ENCODE measurements around the gene ARAF. TPM values are rescaled to one million over a fixed set of nuclear protein-coding genes. Genes with fewer than 3 reads are reported as not detected.
A peak's percentile ranks its signal among the peaks of the same experiment; 100 is the strongest.

The ARAF gene
- polyA plus RNA-seq, 4 donors = 43.0 to 92.1 (median 68.6) TPM

- Histone ChIP-seq H3K4me3 (ENCODE audit: low read depth in 1 of 3, low read length in 3 of 3) (peak overlapping the region; percentile 21 to 52 (median 38)), H3K27me3 (ENCODE audit: control insufficient read depth in 3 of 3, insufficient read depth in 3 of 3, low read length in 3 of 3) (no peaks in the 10 kb centered on the region), H3K27ac (ENCODE audit: low read depth in 1 of 3, low read length in 2 of 3) (no peak overlapping the region), H3K36me3 (ENCODE audit: control insufficient read depth in 3 of 3, insufficient read depth in 2 of 3, low read depth in 1 of 3, low read length in 3 of 3) (no peaks in the 10 kb centered on the region), H3K9me3 (ENCODE audit: control insufficient read depth in 2 of 2, insufficient read depth in 1 of 2, low read depth in 1 of 2, low read length in 1 of 2) (no peaks in the 10 kb centered on the region), H3K4me1 (ENCODE audit: control insufficient read depth in 3 of 3, insufficient read depth in 2 of 3, low read depth in 1 of 3, low read length in 2 of 3) (no peaks in the 10 kb centered on the region)
- no peak for FAIRE-seq
- no peak for DNase-seq
- 2 to 41% (median 12%) methylated on average over 13 to 34 of the region's 34 CpGs for WGBS, 3 donors
Observed at GRCh38 chrX:47523713-47524166, 37.3 kb upstream of the ARAF start.

GRCh38 chrX:47529548-47529947 lies 31.5 kb upstream of the ARAF start:
- Histone ChIP-seq H3K36me3 (ENCODE audit: control insufficient read depth in 3 of 3, insufficient read depth in 2 of 3, low read depth in 1 of 3, low read length in 3 of 3) (no peaks in the 10 kb centered on the region), H3K4me1 (ENCODE audit: control insufficient read depth in 3 of 3, insufficient read depth in 2 of 3, low read depth in 1 of 3, low read length in 2 of 3) (no peaks in the 10 kb centered on the region), H3K4me3 (ENCODE audit: low read depth in 1 of 3, low read length in 3 of 3) (no peak overlapping the region), H3K9me3 (ENCODE audit: control insufficient read depth in 2 of 2, insufficient read depth in 1 of 2, low read depth in 1 of 2, low read length in 1 of 2) (no peaks in the 10 kb centered on the region), H3K27me3 (ENCODE audit: control insufficient read depth in 3 of 3, insufficient read depth in 3 of 3, low read length in 3 of 3) (no peaks in the 10 kb centered on the region), H3K27ac (ENCODE audit: low read depth in 1 of 3, low read length in 2 of 3) (no peak overlapping the region)
- 43 to 74% (median 60%) methylated on average over 8 of the region's 8 CpGs for WGBS, 3 donors
- FAIRE-seq (no peak), DNase-seq (peak; percentile 22 to 29)

DNA sequence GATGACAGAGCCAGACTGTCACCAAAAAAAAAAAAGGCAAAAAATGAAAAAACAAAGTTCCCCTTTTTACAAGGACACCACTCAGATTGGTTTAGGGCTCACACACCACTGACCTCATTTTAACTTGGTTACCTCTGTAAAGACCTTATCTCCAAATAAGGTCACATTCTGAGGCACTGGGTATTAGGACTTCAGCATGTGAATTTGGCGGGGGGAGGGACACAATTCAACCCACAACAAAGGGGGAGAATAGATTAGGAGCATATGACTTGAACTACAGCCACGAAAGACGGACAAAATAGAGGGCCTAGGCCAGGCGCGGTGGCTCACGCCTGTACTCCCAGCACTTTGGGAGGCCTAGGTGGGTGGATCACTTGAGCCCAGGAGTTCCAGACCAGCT lies 31.0 kb upstream of the ARAF start:
- Histone ChIP-seq H3K4me3 (ENCODE audit: low read depth in 1 of 3, low read length in 3 of 3) (no peak overlapping the region), H3K36me3 (ENCODE audit: control insufficient read depth in 3 of 3, insufficient read depth in 2 of 3, low read depth in 1 of 3, low read length in 3 of 3) (no peaks in the 10 kb centered on the region), H3K9me3 (ENCODE audit: control insufficient read depth in 2 of 2, insufficient read depth in 1 of 2, low read depth in 1 of 2, low read length in 1 of 2) (no peaks in the 10 kb centered on the region), H3K27me3 (ENCODE audit: control insufficient read depth in 3 of 3, insufficient read depth in 3 of 3, low read length in 3 of 3) (no peaks in the 10 kb centered on the region), H3K4me1 (ENCODE audit: control insufficient read depth in 3 of 3, insufficient read depth in 2 of 3, low read depth in 1 of 3, low read length in 2 of 3) (no peaks in the 10 kb centered on the region), H3K27ac (ENCODE audit: low read depth in 1 of 3, low read length in 2 of 3) (no peak overlapping the region)
- DNase-seq = no peak
- WGBS, 3 donors = 88 to 96% (median 91%) methylated on average over 6 of the region's 6 CpGs
- FAIRE-seq = no peak

DNA sequence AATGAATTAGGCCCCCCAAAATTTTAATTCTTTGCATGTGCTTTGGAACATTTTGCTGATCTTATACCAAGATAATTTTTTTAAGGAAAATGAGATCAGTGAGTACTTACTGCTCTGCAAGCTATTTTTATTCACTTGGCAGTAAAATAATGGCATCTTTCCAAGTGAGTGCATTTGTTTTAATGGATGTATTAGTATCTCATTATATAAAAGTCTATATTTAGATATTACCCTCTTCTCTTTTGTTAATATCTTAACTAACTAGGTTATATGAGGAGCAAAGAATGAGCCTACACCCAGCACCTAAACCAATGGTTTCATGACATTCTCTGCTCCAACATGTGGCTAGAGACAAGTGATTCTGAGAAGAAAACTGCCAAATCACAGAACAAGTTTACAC lies 21.1 kb upstream of the ARAF start:
- Histone ChIP-seq H3K27me3 (ENCODE audit: control insufficient read depth in 3 of 3, insufficient read depth in 3 of 3, low read length in 3 of 3) (no peaks in the 10 kb centered on the region), H3K4me3 (ENCODE audit: low read depth in 1 of 3, low read length in 3 of 3) (no peak overlapping the region), H3K27ac (ENCODE audit: low read depth in 1 of 3, low read length in 2 of 3) (no peak overlapping the region), H3K4me1 (ENCODE audit: control insufficient read depth in 3 of 3, insufficient read depth in 2 of 3, low read depth in 1 of 3, low read length in 2 of 3) (no peaks in the 10 kb centered on the region), H3K9me3 (ENCODE audit: control insufficient read depth in 2 of 2, insufficient read depth in 1 of 2, low read depth in 1 of 2, low read length in 1 of 2) (no peaks in the 10 kb centered on the region), H3K36me3 (ENCODE audit: control insufficient read depth in 3 of 3, insufficient read depth in 2 of 3, low read depth in 1 of 3, low read length in 3 of 3) (no peaks in the 10 kb centered on the region)
- DNase-seq = no peak
- FAIRE-seq = no peak

GRCh38 chrX:47540754-47541538 lies 20.1 kb upstream of the ARAF start:
- Histone ChIP-seq H3K4me3 (ENCODE audit: low read depth in 1 of 3, low read length in 3 of 3) (no peak overlapping the region), H3K36me3 (ENCODE audit: control insufficient read depth in 3 of 3, insufficient read depth in 2 of 3, low read depth in 1 of 3, low read length in 3 of 3) (no peaks in the 10 kb centered on the region), H3K27me3 (ENCODE audit: control insufficient read depth in 3 of 3, insufficient read depth in 3 of 3, low read length in 3 of 3) (no peaks in the 10 kb centered on the region), H3K4me1 (ENCODE audit: control insufficient read depth in 3 of 3, insufficient read depth in 2 of 3, low read depth in 1 of 3, low read length in 2 of 3) (no peaks in the 10 kb centered on the region), H3K27ac (ENCODE audit: low read depth in 1 of 3, low read length in 2 of 3) (peak overlapping the region in 2 of 3 donors; percentile 48 to 65), H3K9me3 (ENCODE audit: control insufficient read depth in 2 of 2, insufficient read depth in 1 of 2, low read depth in 1 of 2, low read length in 1 of 2) (no peaks in the 10 kb centered on the region)
- DNase-seq (peak; percentile 82 to 87), FAIRE-seq (no peak)
- 28 to 43% (median 34%) methylated on average over 15 of the region's 15 CpGs for WGBS, 3 donors

DNA sequence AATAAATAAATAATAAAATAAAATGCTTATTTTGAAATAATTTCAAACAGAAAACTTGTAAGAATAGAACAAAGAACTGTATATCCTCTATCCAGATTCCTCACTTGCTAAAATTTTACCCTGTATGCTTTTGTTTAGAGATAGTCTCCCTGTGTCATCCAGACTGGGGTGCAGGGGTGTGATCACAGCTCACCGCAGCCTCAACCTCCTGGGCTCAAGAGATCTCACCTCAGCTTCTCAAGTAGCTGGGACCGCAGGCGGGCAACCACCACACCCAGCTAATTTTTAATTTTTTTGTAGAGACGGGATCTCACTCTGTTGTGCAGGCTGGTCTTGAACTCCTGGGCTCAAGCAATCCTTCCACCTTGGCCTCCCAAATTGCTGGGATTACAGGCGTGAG lies 17.5 kb upstream of the ARAF start:
- no peak for DNase-seq
- no peak for FAIRE-seq
- H3K27ac ChIP-seq (ENCODE audit: low read depth in 1 of 3, low read length in 2 of 3) = no peak overlapping the region
- no peaks in the 10 kb centered on the region for H3K27me3 ChIP-seq (ENCODE audit: control insufficient read depth in 3 of 3, insufficient read depth in 3 of 3, low read length in 3 of 3)
- no peak overlapping the region for H3K4me3 ChIP-seq (ENCODE audit: low read depth in 1 of 3, low read length in 3 of 3)
- no peaks in the 10 kb centered on the region for H3K4me1 ChIP-seq (ENCODE audit: control insufficient read depth in 3 of 3, insufficient read depth in 2 of 3, low read depth in 1 of 3, low read length in 2 of 3)
- 89 to 94% (median 93%) methylated on average over 5 of the region's 5 CpGs for WGBS, 3 donors
- no peaks in the 10 kb centered on the region for H3K36me3 ChIP-seq (ENCODE audit: control insufficient read depth in 3 of 3, insufficient read depth in 2 of 3, low read depth in 1 of 3, low read length in 3 of 3)
- no peaks in the 10 kb centered on the region for H3K9me3 ChIP-seq (ENCODE audit: control insufficient read depth in 2 of 2, insufficient read depth in 1 of 2, low read depth in 1 of 2, low read length in 1 of 2)

DNA sequence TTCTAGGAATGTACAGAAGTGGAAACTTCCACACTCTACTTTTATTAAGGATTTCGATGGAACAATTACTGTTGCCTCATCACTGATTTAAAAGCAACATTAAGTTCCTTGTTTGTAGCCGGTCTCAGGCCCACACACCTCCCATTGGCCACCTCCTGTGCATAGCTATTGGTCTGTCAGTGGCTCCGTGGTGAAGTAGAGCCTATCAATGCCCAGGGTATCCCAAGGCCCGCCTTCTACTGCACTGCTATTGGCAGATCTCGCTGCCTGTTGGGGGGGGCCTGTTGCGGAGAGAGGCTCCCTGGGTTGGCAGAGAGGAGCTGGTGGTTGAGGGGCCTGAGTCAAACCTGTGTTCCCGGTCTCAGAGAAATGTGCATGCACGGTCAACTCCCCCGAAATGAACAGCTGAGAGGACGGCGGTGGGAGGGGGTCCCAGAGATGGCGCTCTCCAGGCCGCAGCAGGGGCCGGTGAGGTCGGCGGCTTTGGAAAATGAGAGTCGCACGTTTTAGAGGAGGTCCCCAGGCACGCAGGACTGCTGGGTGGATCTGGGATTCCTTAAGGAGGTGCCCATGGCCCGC lies 4.9 kb upstream of the ARAF start:
- no peaks in the 10 kb centered on the region for H3K9me3 ChIP-seq (ENCODE audit: control insufficient read depth in 2 of 2, insufficient read depth in 1 of 2, low read depth in 1 of 2, low read length in 1 of 2)
- H3K4me3 ChIP-seq (ENCODE audit: low read depth in 1 of 3, low read length in 3 of 3) = peak overlapping the region; percentile 14 to 57 (median 52)
- no peaks in the 10 kb centered on the region for H3K36me3 ChIP-seq (ENCODE audit: control insufficient read depth in 3 of 3, insufficient read depth in 2 of 3, low read depth in 1 of 3, low read length in 3 of 3)
- peak; percentile 96 for FAIRE-seq
- 0 to 29% (median 7%) methylated on average over 20 of the region's 20 CpGs for WGBS, 3 donors
- peak overlapping the region; percentile 27 to 90 (median 84) for H3K27ac ChIP-seq (ENCODE audit: low read depth in 1 of 3, low read length in 2 of 3)
- peaks cover 0 to 3% (median 0%) of the 10 kb centered on the region in 3 donors for H3K4me1 ChIP-seq (ENCODE audit: control insufficient read depth in 3 of 3, insufficient read depth in 2 of 3, low read depth in 1 of 3, low read length in 2 of 3)
- DNase-seq = peak; percentile 86 to 93
- H3K27me3 ChIP-seq (ENCODE audit: control insufficient read depth in 3 of 3, insufficient read depth in 3 of 3, low read length in 3 of 3) = no peaks in the 10 kb centered on the region

DNA sequence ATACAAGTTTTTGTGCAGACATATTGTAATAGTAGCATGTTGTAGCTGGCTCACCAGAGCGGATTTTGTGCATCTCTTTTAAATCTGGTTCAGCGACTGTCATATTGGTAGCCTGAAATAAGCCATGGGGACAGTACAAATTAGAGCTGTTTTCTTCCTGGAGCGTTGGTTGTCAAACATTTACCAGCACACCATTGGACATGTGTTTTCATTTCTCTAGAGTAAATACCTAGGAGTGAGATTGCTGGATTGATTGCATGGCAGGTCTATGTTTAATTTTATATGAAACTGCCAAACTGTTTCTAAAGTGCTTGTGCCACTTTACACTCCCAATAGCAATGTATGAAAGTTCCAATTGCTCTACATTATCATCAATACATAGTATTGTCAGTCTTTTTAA lies 2.6 kb upstream of the ARAF start:
- Histone ChIP-seq H3K9me3 (ENCODE audit: control insufficient read depth in 2 of 2, insufficient read depth in 1 of 2, low read depth in 1 of 2, low read length in 1 of 2) (no peaks in the 10 kb centered on the region), H3K4me1 (ENCODE audit: control insufficient read depth in 3 of 3, insufficient read depth in 2 of 3, low read depth in 1 of 3, low read length in 2 of 3) (peaks cover 0 to 3% (median 0%) of the 10 kb centered on the region in 3 donors), H3K27ac (ENCODE audit: low read depth in 1 of 3, low read length in 2 of 3) (no peak overlapping the region), H3K27me3 (ENCODE audit: control insufficient read depth in 3 of 3, insufficient read depth in 3 of 3, low read length in 3 of 3) (no peaks in the 10 kb centered on the region), H3K4me3 (ENCODE audit: low read depth in 1 of 3, low read length in 3 of 3) (no peak overlapping the region), H3K36me3 (ENCODE audit: control insufficient read depth in 3 of 3, insufficient read depth in 2 of 3, low read depth in 1 of 3, low read length in 3 of 3) (peaks cover 0 to 9% (median 0%) of the 10 kb centered on the region in 3 donors)
- DNase-seq (no peak), FAIRE-seq (no peak)
- 65 to 85% (median 81%) methylated on average over 3 of the region's 3 CpGs for WGBS, 3 donors

All from small intestine (tissue), 7 donors.